Upper lobe of left lung (tissue), 6 donors: ENCODE measurements around the gene ITIH5. TPM values are rescaled to one million over a fixed set of nuclear protein-coding genes. Genes with fewer than 3 reads are reported as not detected.
A peak's percentile ranks its signal among the peaks of the same experiment; 100 is the strongest.
"Not testable (repeated sequence)": the region's sequence is repeated elsewhere in the genome, so short reads cannot be mapped to it uniquely, and the experiment has no call there.

Experiments
- ATAC-seq, 2 donors: fragments of 200-7000 bp; cut with Tn5 transposase; one replicate each; pipeline ENCODE4 v1.9.1; 2022; ENCODE audit warnings: mild to moderate bottlenecking in 2 of 2, moderate library complexity in 2 of 2; ENCODE audit not compliant: low FRiP score in 2 of 2
- DNase-seq, 2 donors: peaks; one replicate each; pipeline ENCODE4 v3.0.0-alpha.2; 2019 to 2020
- H3K27ac ChIP-seq, 4 donors: fragments of 200-600 bp; sonication (generic); one replicate each; pipeline ENCODE4 v1.5.1; 2016 to 2019
- H3K27me3 ChIP-seq, 4 donors: fragments of 200-600 bp; sonication (generic); one replicate each; pipeline ENCODE4 v1.5.1; 2017 to 2019
- H3K36me3 ChIP-seq, 4 donors: fragments of 200-600 bp; sonication (generic); one replicate each; pipeline ENCODE4 v1.5.1; 2016 to 2019
- H3K4me1 ChIP-seq, 4 donors: fragments of 200-600 bp; sonication (generic); one replicate each; pipeline ENCODE4 v1.5.1; 2018 to 2019
- H3K4me3 ChIP-seq, 4 donors: fragments of 200-600 bp; sonication (generic); one replicate each; pipeline ENCODE4 v1.5.1; 2017 to 2019; ENCODE audit warnings: mild to moderate bottlenecking in 2 of 4, moderate library complexity in 1 of 4
- H3K9me3 ChIP-seq, 4 donors: fragments of 200-600 bp; sonication (generic); one replicate each; pipeline ENCODE4 v1.5.1; 2018 to 2019
- EP300 ChIP-seq, 4 donors: sonication (generic); formaldehyde crosslinking; IDR thresholded peaks; one replicate each; pipeline ENCODE4 v1.5.1; 2017; ENCODE audit warnings: antibody characterized with exemption in 4 of 4, control low read depth in 2 of 4
- POLR2A ChIP-seq, 4 donors: fragments of 450-650 bp; IDR thresholded peaks; one replicate each; pipeline ENCODE4 v1.5.1; 2016 to 2017; ENCODE audit warnings: antibody characterized with exemption in 4 of 4, mild to moderate bottlenecking in 2 of 4
- POLR2AphosphoS5 ChIP-seq, 2 donors: sonication (generic); formaldehyde crosslinking; IDR thresholded peaks; one replicate each; pipeline ENCODE4 v1.5.1; 2017; ENCODE audit warnings: antibody characterized with exemption in 2 of 2
- WGBS, 2 donors: methylation state at CpG; one replicate each; pipeline ENCODE4 v1.1.5; 2017 to 2018; 5-methylcytosine and 5-hydroxymethylcytosine counted together
- total RNA-seq, 6 donors: library from RNA; depleted of rRNA in 4 of 6; stranded (reverse); fragments of >200 nt in 4 of 6; gene quantifications; one replicate each; pipeline versions ENCODE4 v1.1.0 to v1.2.1, GENCODE V29; 2016 to 2021
- TF ChIP-seq, protein P1 (sequence below), 6 experiments: fragments of 450-650 bp in 4 of 6; fragments of 200-600 bp in 2 of 6; sonication (generic) in 2 of 6; IDR thresholded peaks; one replicate each; pipeline ENCODE4 v1.5.1; 2016 to 2019; ENCODE audit warnings: antibody characterized with exemption in 6 of 6
- donor health status: DM: no; HTN: no; CAD: no; lungs with moderate emphysema.
- donor health status: DM: no; HTN: yes; CAD: no; lungs with severe emphysema.

ITIH5 gene
- total RNA-seq: 10 to 100 TPM in 5 of 6 donors, 1 to 10 TPM in 1; 9.7 to 21.0 (median 11.6) TPM

DNA sequence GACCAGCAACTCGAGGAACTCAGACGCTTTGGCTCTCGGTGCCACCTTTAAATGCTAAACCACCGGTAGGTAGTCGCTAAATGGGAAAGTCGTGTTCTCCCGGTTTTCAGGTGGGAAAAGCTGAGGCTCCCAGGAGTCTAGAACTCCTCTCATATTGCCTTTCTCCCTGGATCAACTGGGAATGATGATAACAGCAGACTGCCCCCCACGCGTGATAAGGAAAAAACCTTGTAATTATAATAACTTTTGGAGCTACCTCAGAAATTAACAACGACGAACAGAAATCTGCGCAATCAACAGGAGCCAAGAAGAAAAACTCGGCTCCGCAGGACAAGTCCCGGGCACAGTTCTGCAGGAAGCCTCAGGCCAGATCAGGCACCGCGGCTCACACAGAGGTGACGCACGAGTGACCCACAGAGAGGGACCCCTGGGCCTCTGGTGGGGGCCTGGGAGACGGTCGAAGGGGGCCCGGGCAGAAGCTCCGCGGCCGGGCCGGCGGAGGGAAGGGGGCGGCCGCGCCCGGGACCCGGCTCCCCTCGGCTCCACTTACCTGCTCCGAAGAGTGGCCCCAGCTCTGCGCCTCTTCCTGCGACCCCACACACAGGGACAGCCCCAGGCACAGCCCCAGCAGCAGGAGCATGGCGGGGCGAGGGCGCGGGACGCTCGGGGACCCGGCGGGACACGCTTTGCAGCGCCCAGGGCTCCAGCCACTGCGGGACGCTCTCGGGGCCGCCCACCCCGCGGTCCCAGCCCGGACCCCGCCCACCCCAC, at the start of gene ITIH5:
ITIH5 (minus strand) TSS at position 714 of the 771 bp plus-strand sequence; CDS start at position 640, 74 bp downstream.
- peak within 1 kb of the TSS in 1 of 4 donors; percentile 59 for H3K27ac ChIP-seq
- TF ChIP-seq, protein P1, sequence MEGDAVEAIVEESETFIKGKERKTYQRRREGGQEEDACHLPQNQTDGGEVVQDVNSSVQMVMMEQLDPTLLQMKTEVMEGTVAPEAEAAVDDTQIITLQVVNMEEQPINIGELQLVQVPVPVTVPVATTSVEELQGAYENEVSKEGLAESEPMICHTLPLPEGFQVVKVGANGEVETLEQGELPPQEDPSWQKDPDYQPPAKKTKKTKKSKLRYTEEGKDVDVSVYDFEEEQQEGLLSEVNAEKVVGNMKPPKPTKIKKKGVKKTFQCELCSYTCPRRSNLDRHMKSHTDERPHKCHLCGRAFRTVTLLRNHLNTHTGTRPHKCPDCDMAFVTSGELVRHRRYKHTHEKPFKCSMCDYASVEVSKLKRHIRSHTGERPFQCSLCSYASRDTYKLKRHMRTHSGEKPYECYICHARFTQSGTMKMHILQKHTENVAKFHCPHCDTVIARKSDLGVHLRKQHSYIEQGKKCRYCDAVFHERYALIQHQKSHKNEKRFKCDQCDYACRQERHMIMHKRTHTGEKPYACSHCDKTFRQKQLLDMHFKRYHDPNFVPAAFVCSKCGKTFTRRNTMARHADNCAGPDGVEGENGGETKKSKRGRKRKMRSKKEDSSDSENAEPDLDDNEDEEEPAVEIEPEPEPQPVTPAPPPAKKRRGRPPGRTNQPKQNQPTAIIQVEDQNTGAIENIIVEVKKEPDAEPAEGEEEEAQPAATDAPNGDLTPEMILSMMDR (IDR thresholded peaks at IDR 0.05): no peak
- TF ChIP-seq POLR2AphosphoS5 (IDR thresholded peaks at IDR 0.05) (no peak), EP300 (IDR thresholded peaks at IDR 0.05) (no peak), POLR2A (IDR thresholded peaks at IDR 0.05) (no peak)
- peaks cover 0 to 23% (median 8%) of the 10 kb centered on the region in 4 donors for H3K4me1 ChIP-seq
- 1% methylated on average over 23 to 29 of the region's 54 CpGs for WGBS, 2 donors
- peaks cover 0 to 8% (median 2%) of the 10 kb centered on the region in 4 donors for H3K27me3 ChIP-seq
- H3K9me3 ChIP-seq: no peaks in the 10 kb centered on the region
- peak within 1 kb of the TSS; percentile 62 to 83 (median 70) for H3K4me3 ChIP-seq
- ATAC-seq: peak in 1 of 2 donors; percentile 58
- DNase-seq: peak in 1 of 2 donors; percentile 86
- H3K36me3 ChIP-seq: no peaks in the 10 kb centered on the region

DNA sequence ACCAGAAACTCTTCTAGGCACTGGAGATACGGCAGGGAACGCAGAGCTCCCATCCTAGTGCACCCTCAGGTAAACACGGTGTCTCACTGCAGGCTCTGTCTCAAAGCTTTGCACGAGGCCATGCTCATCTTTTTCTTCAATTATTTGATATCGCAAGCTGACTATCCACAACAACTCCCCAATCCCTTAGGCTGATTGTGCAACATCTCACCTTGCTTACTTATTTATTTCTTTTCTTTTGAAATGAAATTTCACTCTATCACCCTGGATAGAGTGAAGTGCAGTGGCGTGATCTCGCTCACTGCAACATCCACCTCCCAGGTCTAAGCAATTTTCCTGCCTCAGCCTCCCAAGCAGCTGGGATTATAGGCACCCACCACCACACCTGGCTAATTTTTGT, 48.7 kb upstream of the ITIH5 start:
- ATAC-seq: no peak
- TF ChIP-seq, protein P1 (IDR thresholded peaks at IDR 0.05): no peak
- no peak for TF ChIP-seq EP300 (IDR thresholded peaks at IDR 0.05)
- TF ChIP-seq POLR2A (IDR thresholded peaks at IDR 0.05): no peak
- no peak for TF ChIP-seq POLR2AphosphoS5 (IDR thresholded peaks at IDR 0.05)
- no peaks in the 10 kb centered on the region for H3K36me3 ChIP-seq
- H3K9me3 ChIP-seq: no peaks in the 10 kb centered on the region
- no peak overlapping the region for H3K4me3 ChIP-seq
- 91 to 94% methylated on average over 7 of the region's 7 CpGs for WGBS, 2 donors
- no peak overlapping the region for H3K27ac ChIP-seq
- no peak for DNase-seq
- H3K27me3 ChIP-seq: no peaks in the 10 kb centered on the region
- H3K4me1 ChIP-seq: no peaks in the 10 kb centered on the region

GRCh38 chr10:7711075-7711474, 44.3 kb upstream of the ITIH5 start:
- H3K27me3 ChIP-seq: not testable (repeated sequence)

GRCh38 chr10:7710446-7710845, 43.7 kb upstream of the ITIH5 start:
- 84 to 91% methylated on average over 1 of the region's 1 CpG for WGBS, 2 donors
- H3K27me3 ChIP-seq: no peaks in the 10 kb centered on the region

More at GRCh38 chr10:7711075-7711474, 44.3 kb upstream of the ITIH5 start:
- 89 to 92% methylated on average over 5 of the region's 5 CpGs for WGBS, 2 donors
- not testable (repeated sequence) for ATAC-seq, H3K9me3 ChIP-seq, H3K4me3 ChIP-seq, DNase-seq, H3K27ac ChIP-seq, H3K4me1 ChIP-seq, H3K36me3 ChIP-seq

GRCh38 chr10:7708832-7709231, 42.1 kb upstream of the ITIH5 start:
- WGBS, 2 donors: 97 to 100% methylated on average over 4 of the region's 4 CpGs
- ATAC-seq (no peak), DNase-seq (no peak)
- no peaks in the 10 kb centered on the region for H3K27me3 ChIP-seq
- TF ChIP-seq POLR2A (IDR thresholded peaks at IDR 0.05) (no peak), POLR2AphosphoS5 (IDR thresholded peaks at IDR 0.05) (no peak), EP300 (IDR thresholded peaks at IDR 0.05) (no peak)
- TF ChIP-seq, protein P1 (IDR thresholded peaks at IDR 0.05): no peak
- no peaks in the 10 kb centered on the region for H3K9me3 ChIP-seq
- no peak overlapping the region for H3K4me3 ChIP-seq
- no peaks in the 10 kb centered on the region for H3K4me1 ChIP-seq
- H3K36me3 ChIP-seq: no peaks in the 10 kb centered on the region
- H3K27ac ChIP-seq: no peak overlapping the region

More at GRCh38 chr10:7710446-7710845, 43.7 kb upstream of the ITIH5 start:
- ATAC-seq: no peak
- H3K27ac ChIP-seq: no peak overlapping the region
- H3K4me1 ChIP-seq: no peaks in the 10 kb centered on the region
- H3K36me3 ChIP-seq: no peaks in the 10 kb centered on the region
- H3K4me3 ChIP-seq: no peak overlapping the region
- TF ChIP-seq POLR2AphosphoS5 (IDR thresholded peaks at IDR 0.05) (no peak), EP300 (IDR thresholded peaks at IDR 0.05) (no peak), POLR2A (IDR thresholded peaks at IDR 0.05) (no peak)
- TF ChIP-seq, protein P1 (IDR thresholded peaks at IDR 0.05): no peak
- no peak for DNase-seq
- no peaks in the 10 kb centered on the region for H3K9me3 ChIP-seq
